Measurements from ENCODE around the gene C4orf33.

DNA sequence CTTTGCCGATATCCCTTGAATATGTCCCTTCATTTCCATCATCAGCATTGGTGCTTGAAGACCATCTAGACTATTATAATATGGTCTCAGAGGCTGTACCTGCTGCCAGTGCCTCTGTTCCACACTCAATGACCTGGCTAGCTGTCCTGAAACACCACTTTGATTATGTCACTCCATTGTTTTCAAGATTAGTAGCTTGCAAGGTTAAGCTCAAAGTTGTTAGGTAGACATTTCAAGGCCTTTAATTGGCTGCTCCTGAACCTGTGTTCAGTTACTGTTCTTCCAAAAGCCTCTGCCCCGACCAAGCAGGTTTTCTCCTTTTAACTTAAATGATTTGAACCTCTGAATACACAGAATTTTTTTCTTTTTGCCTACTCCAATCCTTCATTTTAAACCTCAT, 52.9 kb downstream of the C4orf33 start:
- TF ChIP-seq, protein P1, sequence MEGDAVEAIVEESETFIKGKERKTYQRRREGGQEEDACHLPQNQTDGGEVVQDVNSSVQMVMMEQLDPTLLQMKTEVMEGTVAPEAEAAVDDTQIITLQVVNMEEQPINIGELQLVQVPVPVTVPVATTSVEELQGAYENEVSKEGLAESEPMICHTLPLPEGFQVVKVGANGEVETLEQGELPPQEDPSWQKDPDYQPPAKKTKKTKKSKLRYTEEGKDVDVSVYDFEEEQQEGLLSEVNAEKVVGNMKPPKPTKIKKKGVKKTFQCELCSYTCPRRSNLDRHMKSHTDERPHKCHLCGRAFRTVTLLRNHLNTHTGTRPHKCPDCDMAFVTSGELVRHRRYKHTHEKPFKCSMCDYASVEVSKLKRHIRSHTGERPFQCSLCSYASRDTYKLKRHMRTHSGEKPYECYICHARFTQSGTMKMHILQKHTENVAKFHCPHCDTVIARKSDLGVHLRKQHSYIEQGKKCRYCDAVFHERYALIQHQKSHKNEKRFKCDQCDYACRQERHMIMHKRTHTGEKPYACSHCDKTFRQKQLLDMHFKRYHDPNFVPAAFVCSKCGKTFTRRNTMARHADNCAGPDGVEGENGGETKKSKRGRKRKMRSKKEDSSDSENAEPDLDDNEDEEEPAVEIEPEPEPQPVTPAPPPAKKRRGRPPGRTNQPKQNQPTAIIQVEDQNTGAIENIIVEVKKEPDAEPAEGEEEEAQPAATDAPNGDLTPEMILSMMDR (conservative IDR thresholded peaks at IDR 0.05 in 1 of 2, IDR thresholded peaks at IDR 0.05 in 1 of 2; ENCODE audit: extremely low read depth in 1 of 2, insufficient read depth in 1 of 2, low read depth in 1 of 2, low read length in 2 of 2) = no peak
- no peak for TF ChIP-seq EZH2 (IDR thresholded peaks at IDR 0.05; ENCODE audit: borderline replicate concordance, low read length)
